Rectal smooth muscle tissue (tissue), 1 donor: ENCODE measurements around the gene LSP1.

Experiments
- H3K27ac ChIP-seq: one replicate; pipeline ENCODE4 v1.7.0; 2013; ENCODE audit warnings: low read depth, low read length, inconsistent platforms
- H3K27me3 ChIP-seq: one replicate; pipeline ENCODE4 v1.7.0; 2013; ENCODE audit warnings: low read length; ENCODE audit not compliant: control insufficient read depth, insufficient read depth
- H3K36me3 ChIP-seq: one replicate; pipeline ENCODE4 v1.7.0; 2013; ENCODE audit warnings: low read length; ENCODE audit not compliant: control insufficient read depth, insufficient read depth
- H3K4me1 ChIP-seq: one replicate; pipeline ENCODE4 v1.7.0; 2013; ENCODE audit warnings: low read length; ENCODE audit not compliant: control insufficient read depth, insufficient read depth
- H3K4me3 ChIP-seq: one replicate; pipeline ENCODE4 v1.7.0; 2013; ENCODE audit warnings: low read length
- H3K9ac ChIP-seq: one replicate; pipeline ENCODE4 v1.7.0; 2013; ENCODE audit warnings: low read length

Gene LSP1

DNA sequence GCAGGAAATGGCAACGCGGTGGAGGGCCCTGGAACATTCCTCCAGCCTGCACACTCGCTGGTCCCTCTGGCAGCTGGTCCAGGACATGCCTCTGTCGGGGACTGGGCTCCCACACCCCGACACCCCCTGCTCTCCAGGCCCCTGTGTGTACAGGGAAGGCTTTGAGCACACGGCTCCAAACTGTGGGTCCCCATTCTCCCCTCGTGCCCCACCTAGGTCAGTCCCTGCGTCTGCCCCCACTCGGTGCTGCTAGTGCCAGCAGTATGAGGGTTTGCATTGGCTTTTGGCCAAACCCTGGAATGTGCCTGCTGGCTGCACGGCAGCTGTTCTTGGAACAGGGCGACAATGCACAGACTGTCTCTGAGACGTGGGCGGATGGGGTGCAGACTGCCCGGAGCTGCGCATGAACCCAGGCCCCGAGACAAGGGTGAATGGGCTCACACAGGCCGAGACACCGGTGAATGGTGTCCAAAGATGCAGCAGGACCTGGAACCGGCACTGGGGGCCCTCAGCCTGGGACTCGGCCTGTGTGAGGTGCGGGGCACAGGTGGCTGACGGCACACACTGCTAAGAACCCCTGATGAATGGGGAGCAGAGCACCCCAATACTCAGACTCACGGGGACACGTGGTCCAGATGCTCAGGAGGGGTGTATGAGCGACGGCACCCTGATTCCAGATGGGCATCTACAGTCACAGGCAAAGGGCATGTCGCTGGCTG, 25.6 kb upstream of the LSP1 start:
- H3K4me1 ChIP-seq = no peaks in the 10 kb centered on the region
- no peak overlapping the region for H3K27ac ChIP-seq
- H3K9ac ChIP-seq = no peak overlapping the region
- no peaks in the 10 kb centered on the region for H3K27me3 ChIP-seq
- H3K36me3 ChIP-seq = no peaks in the 10 kb centered on the region
- no peak overlapping the region for H3K4me3 ChIP-seq

DNA sequence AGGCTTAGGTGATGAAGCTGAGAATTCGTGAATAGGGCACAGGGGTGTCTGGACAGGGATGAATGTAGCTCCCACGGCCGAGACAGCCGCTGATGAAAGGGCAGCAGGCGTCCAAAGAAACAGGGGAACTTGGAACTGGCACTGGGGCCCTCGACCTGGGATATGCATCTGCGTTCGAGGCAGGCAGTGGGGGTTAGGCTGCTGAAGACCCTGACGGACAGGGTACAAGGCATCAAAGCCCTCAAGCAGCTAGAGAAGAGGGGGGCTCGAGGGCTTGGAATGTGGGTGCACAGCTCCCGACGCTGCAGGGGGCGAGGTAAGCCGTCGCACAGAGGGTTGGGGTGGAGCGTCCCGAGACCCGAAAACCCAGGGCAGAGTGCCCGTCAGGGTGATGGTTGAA, 25.0 kb upstream of the LSP1 start:
- no peaks in the 10 kb centered on the region for H3K27me3 ChIP-seq
- H3K4me1 ChIP-seq = no peaks in the 10 kb centered on the region
- no peak overlapping the region for H3K27ac ChIP-seq
- H3K9ac ChIP-seq = no peak overlapping the region
- no peaks in the 10 kb centered on the region for H3K36me3 ChIP-seq
- H3K4me3 ChIP-seq = no peak overlapping the region

DNA sequence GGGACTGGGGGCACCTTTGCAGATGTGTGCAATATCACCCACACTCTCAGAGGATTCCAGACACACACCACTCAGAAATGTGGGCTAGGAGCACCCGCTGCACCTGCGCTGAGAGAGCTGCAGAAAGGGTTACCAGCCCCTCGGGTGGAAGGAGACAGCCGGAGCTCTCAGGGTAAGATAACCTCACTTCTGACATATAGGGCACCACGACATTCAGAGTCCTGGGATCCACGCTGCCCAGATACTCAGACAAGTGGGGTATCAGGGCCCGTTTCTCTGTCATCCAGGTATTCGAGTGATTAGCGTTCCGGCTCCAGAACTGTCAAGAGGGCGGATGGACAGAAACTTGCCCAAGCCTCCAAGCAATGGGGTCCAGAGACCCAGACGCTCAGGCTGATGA, 24.3 kb upstream of the LSP1 start:
- Histone ChIP-seq H3K4me3 (no peak overlapping the region), H3K9ac (no peak overlapping the region), H3K27ac (no peak overlapping the region), H3K4me1 (no peaks in the 10 kb centered on the region), H3K36me3 (no peaks in the 10 kb centered on the region), H3K27me3 (no peaks in the 10 kb centered on the region)

DNA sequence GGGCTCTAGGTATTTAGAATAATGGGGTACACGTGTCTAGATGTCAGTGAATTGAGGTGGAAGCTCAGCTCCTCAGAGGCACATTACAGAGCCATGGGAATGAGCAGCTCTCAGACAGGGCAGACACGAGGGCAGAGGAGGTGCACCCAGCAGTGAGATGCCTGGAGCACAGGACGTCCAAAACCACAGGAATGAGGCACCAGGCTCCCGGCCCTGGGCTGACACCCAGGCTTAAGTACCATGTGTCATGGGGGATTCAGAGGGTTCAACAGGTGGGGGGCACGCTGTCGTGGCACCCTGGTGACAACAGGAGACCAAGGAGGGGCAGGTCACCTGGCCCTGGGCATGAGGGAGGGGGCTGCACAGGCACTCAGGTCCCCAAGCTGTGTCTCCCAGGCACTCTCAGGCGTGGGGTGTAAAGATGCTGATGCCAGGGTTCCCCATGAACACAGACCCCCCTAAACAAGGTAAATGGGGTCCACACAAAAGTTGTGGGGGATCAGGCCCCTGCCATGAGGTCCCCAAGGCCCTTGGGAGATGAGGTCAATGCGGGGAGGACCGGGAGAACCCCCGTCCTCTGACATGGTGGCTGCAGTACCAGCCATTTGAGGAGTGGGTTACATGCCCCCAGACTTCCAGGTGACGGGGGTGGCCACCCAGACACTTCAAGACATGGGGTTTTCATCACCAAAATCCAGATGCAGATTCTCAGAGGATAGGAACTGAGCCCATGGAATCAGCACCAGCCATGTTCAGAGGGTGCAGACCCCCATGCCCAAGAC, 23.7 kb upstream of the LSP1 start:
- H3K27me3 ChIP-seq = no peaks in the 10 kb centered on the region
- no peaks in the 10 kb centered on the region for H3K4me1 ChIP-seq
- no peaks in the 10 kb centered on the region for H3K36me3 ChIP-seq
- H3K4me3 ChIP-seq = no peak overlapping the region
- no peak overlapping the region for H3K9ac ChIP-seq
- no peak overlapping the region for H3K27ac ChIP-seq

DNA sequence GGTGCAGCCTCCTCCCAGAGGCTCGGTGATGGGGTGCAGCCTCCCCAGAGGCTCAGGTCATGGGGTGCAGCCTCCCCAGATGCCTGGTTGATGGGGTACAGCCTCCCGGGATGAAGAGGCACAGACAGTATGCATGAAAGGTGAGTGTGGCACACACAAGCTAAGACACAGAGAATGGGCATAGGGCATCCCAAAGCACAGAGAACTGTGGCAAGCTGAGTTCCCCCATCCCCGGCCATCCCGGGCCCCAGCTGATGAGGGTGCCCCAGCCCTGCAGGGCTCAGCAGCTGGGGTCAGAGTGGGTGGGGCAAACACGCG, 22.9 kb upstream of the LSP1 start:
- no peaks in the 10 kb centered on the region for H3K36me3 ChIP-seq
- no peaks in the 10 kb centered on the region for H3K27me3 ChIP-seq
- no peak overlapping the region for H3K27ac ChIP-seq
- H3K4me1 ChIP-seq = no peaks in the 10 kb centered on the region
- H3K4me3 ChIP-seq = no peak overlapping the region
- no peak overlapping the region for H3K9ac ChIP-seq

DNA sequence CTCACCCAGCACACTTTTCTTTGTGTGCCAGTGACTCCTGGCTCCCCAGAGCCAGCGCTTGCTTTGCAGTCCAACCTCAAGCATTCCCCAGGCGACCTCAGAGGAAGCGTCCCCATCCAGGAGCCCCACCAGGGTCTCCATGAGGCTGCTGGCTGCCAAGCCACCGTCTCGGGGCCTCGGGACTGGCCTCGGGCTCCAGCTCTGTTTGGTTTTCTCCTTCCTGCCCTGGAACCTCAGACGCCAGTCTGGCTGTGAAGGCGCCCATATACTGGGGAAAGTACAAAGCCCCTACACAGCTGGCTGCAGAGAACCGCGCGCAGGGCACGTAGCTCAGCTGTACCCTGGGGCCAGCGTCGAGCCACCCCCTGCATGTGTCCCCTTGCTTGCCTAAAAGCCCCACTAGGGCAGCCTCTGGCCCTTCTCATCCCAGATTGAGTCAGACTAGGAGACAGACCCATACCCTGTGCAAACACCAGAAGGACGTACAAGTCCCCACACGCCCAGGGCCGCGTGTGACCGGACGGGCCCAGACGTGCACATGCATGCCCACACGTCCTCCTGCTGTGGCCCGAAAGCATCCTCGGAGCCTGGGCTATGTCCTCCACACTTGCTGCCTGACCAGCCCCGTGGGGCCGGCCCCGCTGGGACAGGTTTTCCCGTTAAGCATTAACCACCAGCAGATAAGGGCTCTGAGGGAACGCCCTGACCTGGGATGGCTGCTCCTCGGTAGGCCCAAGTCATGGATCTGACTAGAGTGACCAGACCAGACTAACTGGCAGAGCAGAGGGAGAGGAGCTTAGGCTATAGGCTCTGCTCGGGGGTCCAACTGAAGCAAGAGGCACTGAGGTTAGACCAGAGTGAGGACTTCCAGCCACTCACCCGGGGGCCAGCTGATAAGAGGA, 22.3 kb upstream of the LSP1 start:
- no peak overlapping the region for H3K9ac ChIP-seq
- no peaks in the 10 kb centered on the region for H3K27me3 ChIP-seq
- H3K27ac ChIP-seq = no peak overlapping the region
- no peaks in the 10 kb centered on the region for H3K36me3 ChIP-seq
- H3K4me1 ChIP-seq = no peaks in the 10 kb centered on the region
- H3K4me3 ChIP-seq = no peak overlapping the region

DNA sequence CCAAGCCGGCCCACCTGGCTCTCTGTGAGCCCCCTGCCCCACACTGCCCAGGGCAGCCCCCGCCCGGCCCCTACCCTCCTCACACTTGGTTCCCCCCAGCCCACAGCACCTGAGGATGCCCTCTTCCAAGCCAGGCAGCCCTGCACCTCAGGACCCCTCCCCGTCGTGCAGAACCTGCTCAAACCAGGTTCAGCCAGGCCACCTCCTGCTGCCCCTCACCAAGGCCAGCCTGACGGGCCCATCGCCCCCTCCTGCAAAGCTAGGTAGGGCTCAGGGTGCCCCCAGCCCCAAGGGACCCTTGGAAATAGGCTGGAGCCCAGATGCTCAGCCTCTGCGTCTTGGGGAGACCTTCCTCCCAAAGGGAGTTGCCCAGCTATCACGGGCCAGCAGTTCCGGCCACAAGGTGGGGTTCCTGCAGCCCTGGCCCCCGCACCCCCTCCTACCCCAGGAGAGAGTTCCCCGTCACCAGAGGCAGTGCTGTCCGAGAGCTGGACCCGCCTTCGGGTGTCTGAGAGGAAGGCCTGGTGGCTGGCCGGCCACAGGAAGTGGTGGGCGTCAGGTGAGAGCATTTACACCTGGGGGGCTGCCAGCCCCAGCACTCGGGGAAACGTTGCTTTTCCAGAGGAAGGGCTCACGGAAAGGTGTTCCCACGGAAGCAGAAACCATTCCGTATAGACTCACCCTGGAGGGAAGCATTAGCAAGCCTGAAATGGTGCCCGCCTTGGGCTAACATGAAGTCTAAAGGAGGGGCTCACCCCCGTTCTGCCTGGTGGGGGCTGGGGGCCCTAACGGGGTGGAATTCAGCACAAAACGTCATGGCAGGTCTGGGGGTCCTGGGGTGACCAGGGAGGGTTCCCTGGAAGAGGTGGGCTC, 21.3 kb upstream of the LSP1 start:
- Histone ChIP-seq H3K9ac (no peak overlapping the region), H3K36me3 (no peaks in the 10 kb centered on the region), H3K4me3 (no peak overlapping the region), H3K4me1 (no peaks in the 10 kb centered on the region), H3K27me3 (no peaks in the 10 kb centered on the region), H3K27ac (no peak overlapping the region)

DNA sequence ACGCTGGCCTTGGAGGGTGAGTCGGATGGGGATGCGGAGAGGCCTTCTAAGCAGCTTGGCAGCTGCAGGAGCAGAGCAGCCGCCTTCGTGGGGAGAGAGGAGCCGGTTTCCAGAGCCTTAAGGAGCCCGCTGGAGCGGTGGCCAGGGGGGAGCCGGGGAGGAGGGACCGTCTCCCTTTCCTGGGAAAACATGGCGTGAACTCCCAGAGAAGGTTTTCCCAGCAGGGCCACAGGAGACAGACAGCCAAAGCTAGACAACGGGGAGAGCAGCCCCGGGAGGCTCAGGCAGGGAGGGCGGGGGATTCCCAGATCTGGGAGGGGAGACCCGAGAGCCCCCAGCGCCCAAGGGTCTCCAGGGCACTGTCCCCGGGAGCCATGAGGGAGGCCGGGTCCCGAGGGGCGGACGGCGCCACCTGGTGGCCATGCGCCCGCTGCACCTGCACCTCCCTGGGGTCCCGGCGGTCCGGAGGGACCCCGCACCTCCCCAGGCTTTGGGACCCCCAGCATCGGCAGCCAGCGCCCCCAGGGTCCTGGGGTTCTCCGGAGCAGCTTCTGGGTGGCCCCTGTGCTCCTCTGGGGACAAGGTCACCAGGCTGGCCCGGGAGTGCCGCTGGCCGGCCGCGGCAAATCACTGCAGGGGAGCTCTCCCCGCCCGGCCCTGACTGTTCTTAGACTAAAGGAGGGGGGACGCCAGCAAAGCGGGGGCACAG, 20.5 kb upstream of the LSP1 start:
- Histone ChIP-seq H3K4me3 (peak overlapping the region; percentile 26), H3K9ac (no peak overlapping the region), H3K4me1 (no peaks in the 10 kb centered on the region)

DNA sequence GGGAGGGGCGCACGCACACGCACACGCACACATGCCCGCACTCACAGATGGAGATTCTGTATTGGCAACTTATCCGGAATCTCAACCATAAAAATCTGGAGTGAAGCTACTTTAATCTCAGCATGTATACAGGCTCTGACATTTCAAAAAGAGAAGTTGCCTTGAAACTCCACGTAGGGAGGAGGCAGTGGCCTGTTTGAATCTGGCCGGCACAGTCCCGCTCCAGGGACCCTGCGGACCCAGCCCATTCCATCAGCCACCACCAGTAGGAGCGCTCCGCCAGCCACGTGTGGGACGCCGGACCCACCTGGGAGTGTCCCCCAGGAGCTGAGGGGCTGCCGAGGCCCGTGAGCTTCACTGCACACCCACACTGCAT, 20.0 kb upstream of the LSP1 start:
- H3K27ac ChIP-seq = no peak overlapping the region
- H3K9ac ChIP-seq = no peak overlapping the region
- H3K4me1 ChIP-seq = peaks cover 2% of the 10 kb centered on the region
- no peak overlapping the region for H3K4me3 ChIP-seq
- no peaks in the 10 kb centered on the region for H3K27me3 ChIP-seq
- no peaks in the 10 kb centered on the region for H3K36me3 ChIP-seq

More for the DNA sequence above, 20.5 kb upstream of the LSP1 start:
- Histone ChIP-seq H3K27me3 (no peaks in the 10 kb centered on the region), H3K36me3 (no peaks in the 10 kb centered on the region), H3K27ac (no peak overlapping the region)

DNA sequence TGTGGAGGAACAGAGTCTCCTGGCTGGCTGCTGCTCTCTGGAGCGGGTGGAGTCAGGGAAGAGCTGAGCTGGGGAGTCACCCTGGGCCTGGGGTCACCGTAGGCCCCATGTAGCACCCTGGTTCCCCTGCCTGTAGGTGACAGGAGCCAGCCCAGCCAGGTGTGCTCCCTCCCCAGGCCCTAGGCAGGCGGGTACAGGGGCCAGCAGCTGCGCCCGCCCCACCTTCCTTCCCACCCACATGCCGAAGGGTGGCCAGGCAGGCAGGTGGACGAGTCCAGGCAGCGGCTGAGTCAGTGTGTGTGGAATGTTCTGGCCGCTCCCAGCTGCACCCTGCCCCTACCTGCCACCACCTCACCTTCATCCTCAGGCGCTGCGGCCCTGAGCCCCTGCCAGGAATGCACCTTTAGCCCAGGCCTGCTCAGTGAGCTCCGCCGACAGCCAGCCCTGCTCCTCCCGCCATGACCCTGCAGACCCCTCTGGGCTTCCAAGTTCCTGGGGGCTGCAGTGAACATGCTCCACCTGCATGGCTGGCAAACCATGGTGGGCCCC, 18.7 kb upstream of the LSP1 start:
- Histone ChIP-seq H3K4me1 (peaks cover 2% of the 10 kb centered on the region), H3K27me3 (no peaks in the 10 kb centered on the region), H3K27ac (no peak overlapping the region), H3K4me3 (no peak overlapping the region), H3K9ac (no peak overlapping the region), H3K36me3 (no peaks in the 10 kb centered on the region)
